Naive B cell (primary cell): ENCODE data around the gene RAP1A. TPM values are rescaled to one million over a fixed set of nuclear protein-coding genes. Genes with fewer than 3 reads are reported as not detected.

ENCODE experiments used
- ATAC-seq, 2 donors: fragments of 150-1000 bp; cut with Tn5 transposase; 2 replicates each; pipeline ENCODE4 v1.10.0; 2021; ENCODE audit warnings: low read depth in 2 of 2, mild to moderate bottlenecking in 2 of 2, moderate library complexity in 2 of 2
- DNase-seq: peaks from one replicate; pipeline ENCODE4 v3.0.0; 2022
- H3K27ac Mint-ChIP-seq, 6 donors: one replicate each; pipeline ENCODE4 v1.8.0; 2020 to 2022; ENCODE audit warnings: mild to moderate bottlenecking in 6 of 6, mixed read lengths in 6 of 6, moderate library complexity in 5 of 6, inconsistent platforms in 2 of 6
- H3K27me3 Mint-ChIP-seq, 3 donors: one replicate each; pipeline ENCODE4 v1.8.0; 2021 to 2022; ENCODE audit warnings: mixed read lengths in 3 of 3, mild to moderate bottlenecking in 1 of 3
- H3K36me3 Mint-ChIP-seq, 2 donors: one replicate each; pipeline ENCODE4 v1.8.0; 2020 to 2022; ENCODE audit warnings: mixed read lengths in 2 of 2, inconsistent platforms in 1 of 2, mild to moderate bottlenecking in 1 of 2
- H3K4me1 Mint-ChIP-seq, 3 donors: one replicate each; pipeline ENCODE4 v1.8.0; 2020 to 2022; ENCODE audit warnings: mixed read lengths in 3 of 3, inconsistent platforms in 1 of 3, mild to moderate bottlenecking in 1 of 3, moderate library complexity in 1 of 3
- H3K4me3 Mint-ChIP-seq, 8 donors: one replicate each; pipeline ENCODE4 v1.8.0; 2020 to 2022; ENCODE audit warnings: mild to moderate bottlenecking in 8 of 8, mixed read lengths in 8 of 8, moderate library complexity in 8 of 8, inconsistent platforms in 2 of 8
- H3K9me3 Mint-ChIP-seq, 7 donors: one replicate each; pipeline ENCODE4 v1.8.0; 2020 to 2022; ENCODE audit warnings: mixed read lengths in 7 of 7, mild to moderate bottlenecking in 5 of 7, inconsistent platforms in 2 of 7, moderate library complexity in 1 of 7
- polyA plus RNA-seq, 6 donors: library from polyadenylated mRNA; unstranded; fragments of 300-500 nt; fragmentation: Illumina TruSeq; gene quantifications; one replicate each; pipeline ENCODE4 v1.2.3, GENCODE V29; 2021; ENCODE audit warnings: low read depth in 6 of 6

Gene RAP1A
- polyA plus RNA-seq, 6 donors from 2014 or later, result 30.7 to 44.6 (median 37.2) TPM

GRCh38 chr1:111643696-111644095 is 24.1 kb downstream of the RAP1A start:
- H3K4me1 Mint-ChIP-seq, result peaks cover 43 to 61% (median 47%) of the 10 kb centered on the region in 3 donors
- no peak for ATAC-seq

GRCh38 chr1:111644506-111644905 is 24.9 kb downstream of the RAP1A start:
- DNase-seq (no peak), ATAC-seq (no peak)
- H3K36me3 Mint-ChIP-seq, result peaks cover 0 to 10% of the 10 kb centered on the region in 2 donors
- H3K27ac Mint-ChIP-seq, result peak overlapping the region; percentile 4 to 90 (median 67)
- peaks cover 0 to 6% (median 0%) of the 10 kb centered on the region in 7 donors for H3K9me3 Mint-ChIP-seq
- H3K4me1 Mint-ChIP-seq, result peaks cover 45 to 63% (median 48%) of the 10 kb centered on the region in 3 donors
- peak overlapping the region in 1 of 8 donors; percentile 4 for H3K4me3 Mint-ChIP-seq
- no peaks in the 10 kb centered on the region for H3K27me3 Mint-ChIP-seq

More at GRCh38 chr1:111643696-111644095, 24.1 kb downstream of the RAP1A start:
- H3K36me3 Mint-ChIP-seq, result peaks cover 0 to 6% of the 10 kb centered on the region in 2 donors
- H3K4me3 Mint-ChIP-seq, result no peak overlapping the region
- no peaks in the 10 kb centered on the region for H3K27me3 Mint-ChIP-seq
- no peak for DNase-seq
- H3K9me3 Mint-ChIP-seq, result peaks cover 0 to 6% (median 0%) of the 10 kb centered on the region in 7 donors
- H3K27ac Mint-ChIP-seq, result peak overlapping the region in 4 of 6 donors; percentile 4 to 90 (median 58)

GRCh38 chr1:111647736-111648135 is 28.1 kb downstream of the RAP1A start:
- Mint-ChIP-seq H3K4me1 (peaks cover 44 to 65% (median 53%) of the 10 kb centered on the region in 3 donors), H3K4me3 (peak overlapping the region in 1 of 8 donors; percentile 3), H3K9me3 (peaks cover 0 to 6% (median 0%) of the 10 kb centered on the region in 7 donors), H3K27me3 (no peaks in the 10 kb centered on the region), H3K27ac (peak overlapping the region in 5 of 6 donors; percentile 47 to 94 (median 87)), H3K36me3 (peaks cover 0 to 10% of the 10 kb centered on the region in 2 donors)
- ATAC-seq, result no peak
- DNase-seq, result no peak

- H3K36me3 Mint-ChIP-seq, result peaks cover 0 to 6% of the 10 kb centered on the region in 2 donors
- ATAC-seq, result no peak
- peak overlapping the region in 4 of 6 donors; percentile 4 to 70 (median 52) for H3K27ac Mint-ChIP-seq
- no peak for DNase-seq
- peak overlapping the region in 2 of 8 donors; percentile 9 to 44 for H3K4me3 Mint-ChIP-seq
- no peaks in the 10 kb centered on the region for H3K9me3 Mint-ChIP-seq
- H3K27me3 Mint-ChIP-seq, result no peaks in the 10 kb centered on the region
- H3K4me1 Mint-ChIP-seq, result peaks cover 48 to 76% (median 64%) of the 10 kb centered on the region in 3 donors
Observed at GRCh38 chr1:111648806-111649205, 29.2 kb downstream of the RAP1A start.

- peak overlapping the region in 2 of 6 donors; percentile 4 to 70 for H3K27ac Mint-ChIP-seq
Observed at GRCh38 chr1:111649227-111649626, 29.6 kb downstream of the RAP1A start.

GRCh38 chr1:111649648-111650047 is 30.1 kb downstream of the RAP1A start:
- Mint-ChIP-seq H3K4me1 (peaks cover 44 to 70% (median 65%) of the 10 kb centered on the region in 3 donors), H3K27me3 (no peaks in the 10 kb centered on the region), H3K4me3 (no peak overlapping the region), H3K36me3 (peaks cover 0 to 6% of the 10 kb centered on the region in 2 donors), H3K27ac (peak overlapping the region in 1 of 6 donors; percentile 70), H3K9me3 (no peaks in the 10 kb centered on the region)
- ATAC-seq (no peak), DNase-seq (no peak)

More at GRCh38 chr1:111649227-111649626, 29.6 kb downstream of the RAP1A start:
- Mint-ChIP-seq H3K4me3 (peak overlapping the region in 1 of 8 donors; percentile 8), H3K4me1 (peaks cover 47 to 74% (median 67%) of the 10 kb centered on the region in 3 donors), H3K9me3 (no peaks in the 10 kb centered on the region), H3K36me3 (peaks cover 0 to 6% of the 10 kb centered on the region in 2 donors), H3K27me3 (no peaks in the 10 kb centered on the region)
- no peak for DNase-seq
- no peak for ATAC-seq

GRCh38 chr1:111653709-111654108 is 34.1 kb downstream of the RAP1A start:
- H3K4me1 Mint-ChIP-seq, result peaks cover 25 to 54% (median 49%) of the 10 kb centered on the region in 3 donors
- no peak overlapping the region for H3K4me3 Mint-ChIP-seq
- peak overlapping the region in 2 of 6 donors; percentile 64 to 86 for H3K27ac Mint-ChIP-seq
- H3K36me3 Mint-ChIP-seq, result peaks cover 0 to 4% of the 10 kb centered on the region in 2 donors
- no peaks in the 10 kb centered on the region for H3K27me3 Mint-ChIP-seq
- DNase-seq (no peak), ATAC-seq (no peak)
- H3K9me3 Mint-ChIP-seq, result no peaks in the 10 kb centered on the region

- H3K4me1 Mint-ChIP-seq, result peaks cover 20 to 47% (median 44%) of the 10 kb centered on the region in 3 donors
Observed at GRCh38 chr1:111654839-111655238, 35.2 kb downstream of the RAP1A start.

GRCh38 chr1:111656086-111657017 is 36.8 kb downstream of the RAP1A start:
- Mint-ChIP-seq H3K9me3 (no peaks in the 10 kb centered on the region), H3K4me1 (peaks cover 17 to 38% (median 35%) of the 10 kb centered on the region in 3 donors), H3K27ac (peak overlapping the region in 5 of 6 donors; percentile 7 to 86 (median 69)), H3K4me3 (peak overlapping the region in 2 of 8 donors; percentile 44 to 63), H3K36me3 (no peaks in the 10 kb centered on the region), H3K27me3 (no peaks in the 10 kb centered on the region)
- ATAC-seq (peak in 1 of 2 donors; percentile 25), DNase-seq (peak; percentile 21)

More at GRCh38 chr1:111654839-111655238, 35.2 kb downstream of the RAP1A start:
- no peak for DNase-seq
- no peaks in the 10 kb centered on the region for H3K9me3 Mint-ChIP-seq
- no peak for ATAC-seq
- H3K36me3 Mint-ChIP-seq, result no peaks in the 10 kb centered on the region
- H3K27ac Mint-ChIP-seq, result peak overlapping the region in 2 of 6 donors; percentile 50 to 92
- H3K27me3 Mint-ChIP-seq, result no peaks in the 10 kb centered on the region
- no peak overlapping the region for H3K4me3 Mint-ChIP-seq

GRCh38 chr1:111658622-111659021 is 39.0 kb downstream of the RAP1A start:
- Mint-ChIP-seq H3K36me3 (peaks cover 0 to 5% of the 10 kb centered on the region in 2 donors), H3K27ac (peak overlapping the region in 1 of 6 donors; percentile 9), H3K9me3 (no peaks in the 10 kb centered on the region), H3K4me3 (no peak overlapping the region), H3K27me3 (no peaks in the 10 kb centered on the region), H3K4me1 (peaks cover 18 to 41% (median 39%) of the 10 kb centered on the region in 3 donors)
- DNase-seq (no peak), ATAC-seq (no peak)

- peaks cover 0 to 6% of the 10 kb centered on the region in 2 donors for H3K36me3 Mint-ChIP-seq
- no peaks in the 10 kb centered on the region for H3K27me3 Mint-ChIP-seq
- no peak for ATAC-seq
- no peak overlapping the region for H3K4me3 Mint-ChIP-seq
- no peak for DNase-seq
- no peak overlapping the region for H3K27ac Mint-ChIP-seq
- H3K4me1 Mint-ChIP-seq, result peaks cover 26 to 52% (median 40%) of the 10 kb centered on the region in 3 donors
- H3K9me3 Mint-ChIP-seq, result no peaks in the 10 kb centered on the region
Observed at GRCh38 chr1:111660204-111661150, 40.9 kb downstream of the RAP1A start.

GRCh38 chr1:111664652-111665051 is 45.1 kb downstream of the RAP1A start:
- Mint-ChIP-seq H3K27ac (peak overlapping the region in 4 of 6 donors; percentile 24 to 81 (median 46)), H3K4me1 (peaks cover 41 to 63% (median 62%) of the 10 kb centered on the region in 3 donors), H3K27me3 (no peaks in the 10 kb centered on the region), H3K36me3 (peaks cover 0 to 6% of the 10 kb centered on the region in 2 donors), H3K9me3 (no peaks in the 10 kb centered on the region), H3K4me3 (no peak overlapping the region)
- DNase-seq (no peak), ATAC-seq (no peak)
